MM.1S (cell line): Measurements from ENCODE around the gene POP5.

Experiments
- DNase-seq: peaks from one replicate; pipeline ENCODE4 v3.0.0-alpha.2; 2015
- H2AFZ ChIP-seq: fragments of 300-600 bp; sonication (generic); 2 replicates; pipeline ENCODE4 v1.6.0; 2016; ENCODE audit warnings: antibody characterized with exemption, low read length
- H3F3A ChIP-seq: fragments of 300-600 bp; sonication (generic); 2 replicates; pipeline ENCODE4 v1.6.1; 2016; ENCODE audit warnings: mild to moderate bottlenecking, antibody characterized with exemption, low read length, moderate library complexity, mixed read lengths; ENCODE audit not compliant: insufficient read depth
- H3K27ac ChIP-seq: fragments of 300-600 bp; sonication (generic); 2 replicates; pipeline ENCODE4 v1.5.1; 2016; ENCODE audit warnings: mild to moderate bottlenecking, low read length
- H3K27me3 ChIP-seq: fragments of 300-600 bp; sonication (generic); replicated peaks from 2 replicates; pipeline ENCODE4 v1.6.0; 2016; ENCODE audit warnings: low read length; ENCODE audit not compliant: insufficient read depth
- H3K36me3 ChIP-seq: fragments of 300-600 bp; sonication (generic); replicated peaks from 2 replicates; pipeline ENCODE4 v1.6.1; 2016; ENCODE audit warnings: mild to moderate bottlenecking, low read length, mixed read lengths; ENCODE audit not compliant: insufficient read depth
- H3K4me1 ChIP-seq: fragments of 300-600 bp; sonication (generic); 2 replicates; pipeline ENCODE4 v1.6.1; 2016; ENCODE audit warnings: low read length, mixed read lengths
- H3K4me2 ChIP-seq: fragments of 300-600 bp; sonication (generic); 2 replicates; pipeline ENCODE4 v1.6.0; 2016; ENCODE audit warnings: low read depth, low read length
- H3K4me3 ChIP-seq: fragments of 300-600 bp; sonication (generic); 2 replicates; pipeline ENCODE4 v1.5.1; 2016; ENCODE audit warnings: low read length, mixed read lengths
- H3K79me2 ChIP-seq: fragments of 300-600 bp; sonication (generic); 2 replicates; pipeline ENCODE4 v1.6.1; 2016; ENCODE audit warnings: mixed run types, low read length, mixed read lengths
- H3K9ac ChIP-seq: fragments of 300-600 bp; sonication (generic); 2 replicates; pipeline ENCODE4 v1.6.1; 2016; ENCODE audit warnings: low read length, mixed read lengths
- H3K9me2 ChIP-seq: fragments of 300-600 bp; sonication (generic); replicated peaks from 2 replicates; pipeline ENCODE4 v1.6.1; 2016; ENCODE audit warnings: mild to moderate bottlenecking, low read length, mixed read lengths; ENCODE audit not compliant: insufficient read depth
- H3K9me3 ChIP-seq: fragments of 300-600 bp; sonication (generic); replicated peaks from 2 replicates; pipeline ENCODE4 v1.6.1; 2016; ENCODE audit warnings: mild to moderate bottlenecking, low read length, mixed read lengths; ENCODE audit not compliant: insufficient read depth
- H4K20me1 ChIP-seq: fragments of 300-600 bp; sonication (generic); 2 replicates; pipeline ENCODE4 v1.6.1; 2016; ENCODE audit warnings: mild to moderate bottlenecking, low read length, moderate library complexity, mixed read lengths; ENCODE audit not compliant: insufficient read depth
- EZH2 ChIP-seq: fragments of 300-600 bp; sonication (generic); optimal IDR thresholded peaks from 2 replicates; pipeline ENCODE3; 2017; ENCODE audit warnings: low read depth, mild to moderate bottlenecking, antibody characterized with exemption, low read length, mixed read lengths
- EZH2phosphoT487 ChIP-seq: fragments of 300-600 bp; sonication (generic); IDR thresholded peaks from 2 replicates; pipeline ENCODE4 v1.6.1; 2018; ENCODE audit warnings: antibody characterized with exemption, low read length
- TF ChIP-seq, protein P1 (sequence below): fragments of 300-600 bp; sonication (generic); IDR thresholded peaks from 2 replicates; pipeline ENCODE4 v1.5.1; 2016; ENCODE audit warnings: antibody characterized with exemption, low read length, mixed read lengths

The POP5 gene

DNA sequence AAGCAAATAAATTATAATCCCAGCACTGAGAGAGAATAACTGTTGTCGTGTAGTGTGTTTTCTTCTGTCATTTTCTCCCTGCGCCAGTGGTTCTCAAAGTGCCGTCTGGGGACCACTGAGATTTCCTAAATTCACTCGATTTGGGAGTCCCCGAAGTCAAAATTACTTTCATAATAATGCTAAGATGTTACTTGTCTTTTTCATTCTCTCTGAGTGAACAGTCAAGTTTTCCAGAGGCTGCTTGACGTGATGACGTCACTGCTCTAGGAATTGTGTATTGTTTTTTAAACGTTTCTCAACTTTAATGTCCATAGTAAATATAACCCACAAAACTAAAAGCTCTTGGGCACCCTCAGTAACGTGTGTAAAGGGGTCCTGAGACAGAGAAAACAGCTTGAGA lies 796 bp upstream of the POP5 start:
- H3K4me3 ChIP-seq = peak overlapping the region; percentile 83
- H3K4me2 ChIP-seq = peak overlapping the region; percentile 94
- 0 out of 2 replicates have a peak, but pooled peaks cover 6% of the 10 kb centered on the region for H3K4me1 ChIP-seq
- DNase-seq = no peak
- H3K9me2 ChIP-seq = no peaks in the 10 kb centered on the region
- H3F3A ChIP-seq = peaks cover 11% of the 10 kb centered on the region; the same call in 1 of the 2 replicates
- H3K9me3 ChIP-seq = no peaks in the 10 kb centered on the region
- no peaks in the 10 kb centered on the region for H3K79me2 ChIP-seq
- no peak for TF ChIP-seq EZH2phosphoT487
- TF ChIP-seq, protein P1, sequence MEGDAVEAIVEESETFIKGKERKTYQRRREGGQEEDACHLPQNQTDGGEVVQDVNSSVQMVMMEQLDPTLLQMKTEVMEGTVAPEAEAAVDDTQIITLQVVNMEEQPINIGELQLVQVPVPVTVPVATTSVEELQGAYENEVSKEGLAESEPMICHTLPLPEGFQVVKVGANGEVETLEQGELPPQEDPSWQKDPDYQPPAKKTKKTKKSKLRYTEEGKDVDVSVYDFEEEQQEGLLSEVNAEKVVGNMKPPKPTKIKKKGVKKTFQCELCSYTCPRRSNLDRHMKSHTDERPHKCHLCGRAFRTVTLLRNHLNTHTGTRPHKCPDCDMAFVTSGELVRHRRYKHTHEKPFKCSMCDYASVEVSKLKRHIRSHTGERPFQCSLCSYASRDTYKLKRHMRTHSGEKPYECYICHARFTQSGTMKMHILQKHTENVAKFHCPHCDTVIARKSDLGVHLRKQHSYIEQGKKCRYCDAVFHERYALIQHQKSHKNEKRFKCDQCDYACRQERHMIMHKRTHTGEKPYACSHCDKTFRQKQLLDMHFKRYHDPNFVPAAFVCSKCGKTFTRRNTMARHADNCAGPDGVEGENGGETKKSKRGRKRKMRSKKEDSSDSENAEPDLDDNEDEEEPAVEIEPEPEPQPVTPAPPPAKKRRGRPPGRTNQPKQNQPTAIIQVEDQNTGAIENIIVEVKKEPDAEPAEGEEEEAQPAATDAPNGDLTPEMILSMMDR = no peak
- TF ChIP-seq EZH2 = no peak
- H4K20me1 ChIP-seq = no peaks in the 10 kb centered on the region
- no peaks in the 10 kb centered on the region for H3K27me3 ChIP-seq
- peak overlapping the region; percentile 43; the same call in 1 of the 2 replicates for H3K9ac ChIP-seq
- peak overlapping the region; percentile 21; the same call in 1 of the 2 replicates for H3K27ac ChIP-seq
- peak overlapping the region; percentile 72 for H2AFZ ChIP-seq
- H3K36me3 ChIP-seq = no peaks in the 10 kb centered on the region

DNA sequence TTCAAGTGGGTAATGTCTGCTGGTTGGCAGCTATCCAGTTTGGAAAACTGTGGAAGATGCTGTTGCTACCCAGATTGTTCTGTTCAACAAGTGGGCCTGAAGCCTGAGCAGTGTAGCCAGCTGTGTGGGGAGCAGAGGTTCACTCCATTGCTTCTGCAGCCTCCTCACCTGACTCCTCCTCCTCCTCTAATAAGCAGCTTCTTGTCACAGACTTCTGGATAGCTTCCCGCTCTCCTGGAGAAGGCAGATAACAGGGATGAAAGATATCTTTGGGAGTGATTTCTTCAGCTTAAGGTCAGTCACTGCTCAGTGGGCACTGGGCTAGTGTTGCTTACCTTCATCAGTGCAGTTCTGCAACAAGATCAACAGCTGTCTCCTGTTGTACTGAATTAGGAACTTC lies 2.0 kb downstream of the POP5 start:
- Histone ChIP-seq H3K9ac (no peak overlapping the region), H3K27ac (no peak overlapping the region)

DNA sequence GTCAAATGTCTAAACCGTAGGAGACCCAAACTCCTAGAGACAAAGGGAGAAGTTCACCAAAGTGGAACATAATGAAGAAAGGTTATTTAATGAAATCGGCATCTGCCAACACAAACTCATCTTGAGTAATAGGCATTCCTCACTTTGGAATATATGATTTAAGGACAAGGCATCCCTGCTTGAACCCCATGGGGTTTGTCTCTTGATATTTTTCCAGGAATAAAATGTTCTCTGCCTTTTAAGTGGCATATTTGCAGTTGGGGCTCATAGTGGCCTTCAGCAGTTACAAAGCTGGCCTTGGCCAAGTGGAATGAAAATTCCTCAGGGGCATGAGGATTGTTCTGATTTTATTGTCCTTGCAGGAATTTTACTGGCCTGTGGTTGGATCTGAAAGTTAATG lies 7.1 kb downstream of the POP5 start:
- Histone ChIP-seq H3K36me3 (0 out of 2 replicates have a peak, but pooled peaks cover 8% of the 10 kb centered on the region), H3K27ac (no peak overlapping the region), H3K4me2 (no peak overlapping the region), H3K9ac (no peak overlapping the region), H3K9me3 (no peaks in the 10 kb centered on the region), H3K4me3 (no peak overlapping the region), H4K20me1 (no peaks in the 10 kb centered on the region), H3K9me2 (no peaks in the 10 kb centered on the region), H3K27me3 (no peaks in the 10 kb centered on the region), H2AFZ (no peak overlapping the region), H3K4me1 (no peaks in the 10 kb centered on the region), H3F3A (0 out of 2 replicates have a peak, but pooled peaks cover 7% of the 10 kb centered on the region), H3K79me2 (0 out of 2 replicates have a peak, but pooled peaks cover 5% of the 10 kb centered on the region)
- no peak for DNase-seq
- TF ChIP-seq EZH2phosphoT487 = no peak
- TF ChIP-seq, protein P1 = no peak
- TF ChIP-seq EZH2 = no peak

More for the DNA sequence above, 2.0 kb downstream of the POP5 start:
- Histone ChIP-seq H3K9me2 (no peaks in the 10 kb centered on the region), H3K4me1 (0 out of 2 replicates have a peak, but pooled peaks cover 6% of the 10 kb centered on the region), H3F3A (peaks cover 11% of the 10 kb centered on the region; the same call in 1 of the 2 replicates), H3K4me3 (no peak overlapping the region), H3K79me2 (no peaks in the 10 kb centered on the region), H3K9me3 (no peaks in the 10 kb centered on the region), H4K20me1 (no peaks in the 10 kb centered on the region), H3K4me2 (no peak overlapping the region), H2AFZ (no peak overlapping the region), H3K36me3 (0 out of 2 replicates have a peak, but pooled peaks cover 4% of the 10 kb centered on the region), H3K27me3 (no peaks in the 10 kb centered on the region)
- no peak for DNase-seq
- TF ChIP-seq, protein P1 = no peak
- TF ChIP-seq EZH2 (no peak), EZH2phosphoT487 (no peak)
